Upper lobe of left lung (tissue), 6 donors: ENCODE data around the gene MKKS. TPM values are rescaled to one million over a fixed set of nuclear protein-coding genes. Genes with fewer than 3 reads are reported as not detected.
"Not testable (repeated sequence)": the region's sequence is repeated elsewhere in the genome, so short reads cannot be mapped to it uniquely, and the experiment has no call there.

Experiments
- ATAC-seq, 2 donors: fragments of 200-7000 bp; cut with Tn5 transposase; one replicate each; pipeline ENCODE4 v1.9.1; 2022; ENCODE audit warnings: mild to moderate bottlenecking in 2 of 2, moderate library complexity in 2 of 2; ENCODE audit not compliant: low FRiP score in 2 of 2
- DNase-seq, 2 donors: peaks; one replicate each; pipeline ENCODE4 v3.0.0-alpha.2; 2019 to 2020
- H3K27ac ChIP-seq, 4 donors: fragments of 200-600 bp; sonication (generic); one replicate each; pipeline ENCODE4 v1.5.1; 2016 to 2019
- H3K27me3 ChIP-seq, 4 donors: fragments of 200-600 bp; sonication (generic); one replicate each; pipeline ENCODE4 v1.5.1; 2017 to 2019
- H3K36me3 ChIP-seq, 4 donors: fragments of 200-600 bp; sonication (generic); one replicate each; pipeline ENCODE4 v1.5.1; 2016 to 2019
- H3K4me1 ChIP-seq, 4 donors: fragments of 200-600 bp; sonication (generic); one replicate each; pipeline ENCODE4 v1.5.1; 2018 to 2019
- H3K4me3 ChIP-seq, 4 donors: fragments of 200-600 bp; sonication (generic); one replicate each; pipeline ENCODE4 v1.5.1; 2017 to 2019; ENCODE audit warnings: mild to moderate bottlenecking in 2 of 4, moderate library complexity in 1 of 4
- H3K9me3 ChIP-seq, 4 donors: fragments of 200-600 bp; sonication (generic); one replicate each; pipeline ENCODE4 v1.5.1; 2018 to 2019
- EP300 ChIP-seq, 4 donors: sonication (generic); formaldehyde crosslinking; IDR thresholded peaks; one replicate each; pipeline ENCODE4 v1.5.1; 2017; ENCODE audit warnings: antibody characterized with exemption in 4 of 4, control low read depth in 2 of 4
- POLR2A ChIP-seq, 4 donors: fragments of 450-650 bp; IDR thresholded peaks; one replicate each; pipeline ENCODE4 v1.5.1; 2016 to 2017; ENCODE audit warnings: antibody characterized with exemption in 4 of 4, mild to moderate bottlenecking in 2 of 4
- POLR2AphosphoS5 ChIP-seq, 2 donors: sonication (generic); formaldehyde crosslinking; IDR thresholded peaks; one replicate each; pipeline ENCODE4 v1.5.1; 2017; ENCODE audit warnings: antibody characterized with exemption in 2 of 2
- WGBS, 2 donors: methylation state at CpG; one replicate each; pipeline ENCODE4 v1.1.5; 2017 to 2018; 5-methylcytosine and 5-hydroxymethylcytosine counted together
- total RNA-seq, 6 donors: library from RNA; depleted of rRNA in 4 of 6; stranded (reverse); fragments of >200 nt in 4 of 6; gene quantifications; one replicate each; pipeline versions ENCODE4 v1.1.0 to v1.2.1, GENCODE V29; 2016 to 2021
- TF ChIP-seq, protein P1 (sequence below), 6 experiments: fragments of 450-650 bp in 4 of 6; fragments of 200-600 bp in 2 of 6; sonication (generic) in 2 of 6; IDR thresholded peaks; one replicate each; pipeline ENCODE4 v1.5.1; 2016 to 2019; ENCODE audit warnings: antibody characterized with exemption in 6 of 6
- donor health status: DM: no; HTN: no; CAD: no; lungs with moderate emphysema.
- donor health status: DM: no; HTN: yes; CAD: no; lungs with severe emphysema.

The MKKS gene
- total RNA-seq, 6 donors from 2014 or later: 3.1 to 19.3 (median 11.8) TPM

- no peaks in the 10 kb centered on the region for H3K27me3 ChIP-seq
- TF ChIP-seq EP300 (IDR thresholded peaks at IDR 0.05): no peak
- TF ChIP-seq, protein P1, sequence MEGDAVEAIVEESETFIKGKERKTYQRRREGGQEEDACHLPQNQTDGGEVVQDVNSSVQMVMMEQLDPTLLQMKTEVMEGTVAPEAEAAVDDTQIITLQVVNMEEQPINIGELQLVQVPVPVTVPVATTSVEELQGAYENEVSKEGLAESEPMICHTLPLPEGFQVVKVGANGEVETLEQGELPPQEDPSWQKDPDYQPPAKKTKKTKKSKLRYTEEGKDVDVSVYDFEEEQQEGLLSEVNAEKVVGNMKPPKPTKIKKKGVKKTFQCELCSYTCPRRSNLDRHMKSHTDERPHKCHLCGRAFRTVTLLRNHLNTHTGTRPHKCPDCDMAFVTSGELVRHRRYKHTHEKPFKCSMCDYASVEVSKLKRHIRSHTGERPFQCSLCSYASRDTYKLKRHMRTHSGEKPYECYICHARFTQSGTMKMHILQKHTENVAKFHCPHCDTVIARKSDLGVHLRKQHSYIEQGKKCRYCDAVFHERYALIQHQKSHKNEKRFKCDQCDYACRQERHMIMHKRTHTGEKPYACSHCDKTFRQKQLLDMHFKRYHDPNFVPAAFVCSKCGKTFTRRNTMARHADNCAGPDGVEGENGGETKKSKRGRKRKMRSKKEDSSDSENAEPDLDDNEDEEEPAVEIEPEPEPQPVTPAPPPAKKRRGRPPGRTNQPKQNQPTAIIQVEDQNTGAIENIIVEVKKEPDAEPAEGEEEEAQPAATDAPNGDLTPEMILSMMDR (IDR thresholded peaks at IDR 0.05): peak in 5 of 6 experiments; percentile 51 to 63 (median 57)
- H3K9me3 ChIP-seq: no peaks in the 10 kb centered on the region
- peaks cover 6 to 12% (median 9%) of the 10 kb centered on the region in 4 donors for H3K4me1 ChIP-seq
- WGBS, 2 donors: 38% methylated on average over 3 of the region's 3 CpGs
- ATAC-seq (peak in 1 of 2 donors; percentile 59), DNase-seq (peak in 1 of 2 donors; percentile 45)
- H3K27ac ChIP-seq: no peak overlapping the region
- peaks cover 0 to 6% (median 0%) of the 10 kb centered on the region in 4 donors for H3K36me3 ChIP-seq
- H3K4me3 ChIP-seq: no peak overlapping the region
These were observed 6.8 kb downstream of the MKKS start for GRCh38 chr20:10427060-10427692.

GRCh38 chr20:10423735-10424134 is 10.3 kb downstream of the MKKS start:
- no peak overlapping the region for H3K4me3 ChIP-seq
- TF ChIP-seq, protein P1 (IDR thresholded peaks at IDR 0.05): no peak
- TF ChIP-seq POLR2A (IDR thresholded peaks at IDR 0.05) (no peak), POLR2AphosphoS5 (IDR thresholded peaks at IDR 0.05) (no peak), EP300 (IDR thresholded peaks at IDR 0.05) (no peak)
- H3K27ac ChIP-seq: no peak overlapping the region
- no peaks in the 10 kb centered on the region for H3K27me3 ChIP-seq
- peaks cover 0 to 14% (median 4%) of the 10 kb centered on the region in 4 donors for H3K36me3 ChIP-seq
- no peak for DNase-seq
- H3K9me3 ChIP-seq: no peaks in the 10 kb centered on the region
- peaks cover 0 to 7% (median under 1%) of the 10 kb centered on the region in 4 donors for H3K4me1 ChIP-seq
- no peak for ATAC-seq
- WGBS, 2 donors: 82 to 88% methylated on average over 2 of the region's 2 CpGs

GRCh38 chr20:10419550-10420133 is 14.4 kb downstream of the MKKS start:
- H3K27ac ChIP-seq: no peak overlapping the region
- H3K27me3 ChIP-seq: no peaks in the 10 kb centered on the region
- peaks cover 0 to 9% (median 4%) of the 10 kb centered on the region in 4 donors for H3K4me1 ChIP-seq
- H3K4me3 ChIP-seq: no peak overlapping the region
- ATAC-seq: no peak
- WGBS, 2 donors: 92 to 97% methylated on average over 5 of the region's 5 CpGs
- TF ChIP-seq, protein P1 (IDR thresholded peaks at IDR 0.05): no peak
- no peak for TF ChIP-seq EP300 (IDR thresholded peaks at IDR 0.05)
- TF ChIP-seq POLR2A (IDR thresholded peaks at IDR 0.05): no peak
- no peak for TF ChIP-seq POLR2AphosphoS5 (IDR thresholded peaks at IDR 0.05)
- no peak for DNase-seq
- no peaks in the 10 kb centered on the region for H3K9me3 ChIP-seq
- peaks cover 0 to 11% (median 4%) of the 10 kb centered on the region in 4 donors for H3K36me3 ChIP-seq

DNA sequence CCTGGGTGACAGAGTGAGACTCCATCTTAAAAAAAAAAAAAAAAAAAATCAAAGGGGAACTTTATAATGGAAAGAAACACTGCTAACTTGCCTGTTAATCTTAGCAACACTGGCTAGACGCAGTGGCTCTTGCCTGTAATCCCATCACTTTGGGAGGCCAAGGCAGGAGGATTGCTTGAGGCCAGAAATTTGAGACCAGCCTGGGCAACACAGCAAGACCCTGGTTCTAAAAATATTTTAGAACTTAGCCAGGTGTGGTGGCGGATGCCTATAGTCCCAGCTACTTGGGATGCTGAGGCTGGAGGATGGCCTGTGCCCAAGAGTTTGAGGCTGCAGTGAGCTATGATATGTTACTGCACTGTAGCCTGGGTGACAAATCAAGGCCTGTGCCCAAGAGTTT is 16.8 kb downstream of the MKKS start:
- not testable (repeated sequence) for H3K27me3 ChIP-seq

GRCh38 chr20:10415013-10415650 is 18.9 kb downstream of the MKKS start:
- H3K4me1 ChIP-seq: peaks cover 0 to 9% (median 2%) of the 10 kb centered on the region in 4 donors
- 57 to 72% methylated on average over 3 of the region's 3 CpGs for WGBS, 2 donors
- TF ChIP-seq EP300 (IDR thresholded peaks at IDR 0.05) (no peak), POLR2A (IDR thresholded peaks at IDR 0.05) (no peak), POLR2AphosphoS5 (IDR thresholded peaks at IDR 0.05) (no peak)
- TF ChIP-seq, protein P1 (IDR thresholded peaks at IDR 0.05): no peak
- ATAC-seq (no peak), DNase-seq (no peak)
- H3K4me3 ChIP-seq: no peak overlapping the region
- peaks cover 0 to 34% (median 6%) of the 10 kb centered on the region in 4 donors for H3K36me3 ChIP-seq
- H3K27me3 ChIP-seq: no peaks in the 10 kb centered on the region
- H3K27ac ChIP-seq: no peak overlapping the region
- no peaks in the 10 kb centered on the region for H3K9me3 ChIP-seq

More for the DNA sequence above, 16.8 kb downstream of the MKKS start:
- H3K4me1 ChIP-seq, H3K4me3 ChIP-seq, DNase-seq, H3K27ac ChIP-seq, H3K9me3 ChIP-seq, ATAC-seq: not testable (repeated sequence)
- H3K36me3 ChIP-seq: peaks cover 0 to 29% (median 6%) of the 10 kb centered on the region in 4 donors
- 94 to 100% methylated on average over 2 of the region's 2 CpGs for WGBS, 2 donors
